ENCODE measurements around the gene CCDC134. TPM values are rescaled to one million over a fixed set of nuclear protein-coding genes. Genes with fewer than 3 reads are reported as not detected.

CCDC134 gene
- total and polyA plus RNA-seq, 2 of the 13 experiments (the other 11 are each of a cell fraction or from before 2014, with no cell fraction given): 4.8 to 17.4 TPM

- TF ChIP-seq ZNF142 (CRISPR knock-in tag; IDR thresholded peaks at IDR 0.05): peak; percentile 73
- peak; percentile 86; the same call in 1 of the 2 replicates for TF ChIP-seq ZNF280B (CRISPR knock-in tag; IDR thresholded peaks at IDR 0.05; ENCODE audit: borderline replicate concordance)
- no peak; the same call in 1 of the 2 replicates for TF ChIP-seq ZNF639 (CRISPR knock-in tag; conservative IDR thresholded peaks at IDR 0.05)
- 0 out of 2 replicates have a peak, but pooled peaks have one; percentile 46 for TF ChIP-seq ZNF850 (CRISPR knock-in tag; conservative IDR thresholded peaks at IDR 0.05)
- no peak for TF ChIP-seq FOXK1 (CRISPR knock-in tag; IDR thresholded peaks at IDR 0.05; ENCODE audit: borderline replicate concordance, low read depth)
- no peak for TF ChIP-seq ZNF260 (CRISPR knock-in tag; IDR thresholded peaks at IDR 0.05; ENCODE audit: borderline replicate concordance, low read depth)
- TF ChIP-seq PHF21A (CRISPR knock-in tag; IDR thresholded peaks at IDR 0.05): peak; percentile 76
- TF ChIP-seq PHF20 (CRISPR knock-in tag; IDR thresholded peaks at IDR 0.05): peak; percentile 81
- TF ChIP-seq NR2C2 (CRISPR knock-in tag; IDR thresholded peaks at IDR 0.05; ENCODE audit: borderline replicate concordance): peak; percentile 49; the same call in 1 of the 2 replicates
- TF ChIP-seq AKAP8 (CRISPR knock-in tag; IDR thresholded peaks at IDR 0.05): 0 out of 2 replicates have a peak, but pooled peaks have one; percentile 60
- no peak; the same call in 1 of the 2 replicates for TF ChIP-seq CEBPG (CRISPR knock-in tag; IDR thresholded peaks at IDR 0.05)
- peak; percentile 90; the same call in 1 of the 2 replicates for TF ChIP-seq BRCA1 (CRISPR knock-in tag; IDR thresholded peaks at IDR 0.05)
- no peak for TF ChIP-seq RBM22 (optimal IDR thresholded peaks at IDR 0.05; ENCODE audit: low read length)
- peak; percentile 76; the same call in 1 of the 2 replicates for TF ChIP-seq MXD4 (CRISPR knock-in tag; IDR thresholded peaks at IDR 0.05)
- TF ChIP-seq THRA (CRISPR knock-in tag; IDR thresholded peaks at IDR 0.05; ENCODE audit: borderline replicate concordance): peak; percentile 48
- peak; percentile 70; the same call in 1 of the 2 replicates for TF ChIP-seq ZNF816 (CRISPR knock-in tag; IDR thresholded peaks at IDR 0.05; ENCODE audit: borderline replicate concordance)
These were observed at the start of gene CCDC134 (continued) for GRCh38 chr22:41800348-41801146.
